NCI-H2227 treated with DMSO at 0.1 percent for 48 hours (cell line): ENCODE data around the gene MLH3.

Source experiments
- DNase-seq: peaks from one replicate; lab custom pipeline; 2025; lab: John Stamatoyannopoulos, UW

Gene MLH3

GRCh38 chr14:74965486-74966153, 85.6 kb downstream of the MLH3 start:
- no peak for DNase-seq

- DNase-seq = no peak
Observed at GRCh38 chr14:74964787-74965485, 86.3 kb downstream of the MLH3 start.
